DOHH2 (cell line): ENCODE results near the gene DAAM1.

Experiments
- CTCF ChIP-seq: fragments of 200-600 bp; sonication (generic); IDR thresholded peaks from one replicate; pipeline ENCODE4 v1.5.1; 2014; ENCODE audit warnings: antibody characterized with exemption, mild to moderate bottlenecking, low read depth, low read length; ENCODE audit not compliant: poor library complexity, severe bottlenecking
- EZH2phosphoT487 ChIP-seq: fragments of 200-600 bp; sonication (generic); IDR thresholded peaks from 2 replicates; pipeline ENCODE4 v1.6.1; 2017; ENCODE audit warnings: borderline replicate concordance, mild to moderate bottlenecking, antibody characterized with exemption, low read length, moderate library complexity, mixed read lengths

DNA sequence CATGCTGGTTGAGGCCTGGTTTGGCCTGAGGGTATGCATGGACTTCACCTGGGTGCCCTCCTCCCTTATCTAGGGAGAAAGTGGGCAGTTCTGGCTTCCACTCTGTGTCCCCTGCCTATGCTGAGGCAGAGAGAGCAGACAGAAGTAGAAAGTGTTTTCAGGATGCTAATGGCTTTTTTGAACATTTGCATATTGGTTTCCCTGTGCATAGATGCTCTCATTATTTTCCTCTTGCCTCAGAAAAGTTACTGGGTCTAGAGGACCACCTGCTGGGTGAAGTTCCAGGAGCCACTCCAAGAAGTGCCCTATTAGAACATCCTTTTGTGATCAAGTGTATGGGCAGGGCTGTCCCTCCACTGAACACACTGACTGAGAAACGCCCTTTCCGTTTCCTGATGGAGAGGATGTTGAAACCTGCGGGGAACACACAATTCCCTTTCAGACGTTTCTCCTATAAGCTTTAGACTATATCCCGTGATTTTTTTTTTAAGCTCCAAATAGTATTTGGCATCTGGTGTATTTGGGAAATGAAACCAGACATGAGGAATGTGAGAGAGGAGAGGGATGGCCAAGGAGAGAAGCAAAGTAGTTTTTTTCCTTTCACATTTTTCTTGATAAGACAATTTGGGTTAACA lies 66.6 kb downstream of the DAAM1 start:
- no peak for TF ChIP-seq CTCF
- no peak for TF ChIP-seq EZH2phosphoT487
